ENCODE data around the gene RALA.

- TF ChIP-seq POLR2A (IDR thresholded peaks at IDR 0.05) (no peak), CTCF (IDR thresholded peaks at IDR 0.05) (no peak)
Observed at GRCh38 chr7:39588416-39588815, 35.0 kb upstream of the RALA start.

All from testis (tissue), 2 donors.